ENCODE data around the gene UGCG.

DNA sequence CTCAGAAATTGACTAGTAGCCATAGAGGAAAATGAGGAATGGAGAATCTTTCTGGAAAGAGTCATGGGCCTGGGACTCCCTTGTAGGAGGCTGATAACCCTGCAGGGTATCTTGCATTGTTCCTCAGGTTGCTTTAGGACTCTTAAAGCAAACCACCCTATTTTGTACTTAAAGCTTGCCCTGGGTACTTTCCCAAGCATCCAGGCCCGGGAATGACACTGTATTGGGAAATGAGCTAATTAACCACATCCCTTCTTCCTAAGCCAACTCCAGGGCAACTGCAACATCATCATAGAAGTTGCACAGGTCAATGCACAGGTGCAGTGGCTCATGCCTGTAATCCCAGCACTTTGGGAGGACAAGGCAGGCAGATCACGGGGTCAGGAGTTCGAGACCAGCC lies 55.9 kb downstream of the UGCG start:
- TF ChIP-seq, protein P1, sequence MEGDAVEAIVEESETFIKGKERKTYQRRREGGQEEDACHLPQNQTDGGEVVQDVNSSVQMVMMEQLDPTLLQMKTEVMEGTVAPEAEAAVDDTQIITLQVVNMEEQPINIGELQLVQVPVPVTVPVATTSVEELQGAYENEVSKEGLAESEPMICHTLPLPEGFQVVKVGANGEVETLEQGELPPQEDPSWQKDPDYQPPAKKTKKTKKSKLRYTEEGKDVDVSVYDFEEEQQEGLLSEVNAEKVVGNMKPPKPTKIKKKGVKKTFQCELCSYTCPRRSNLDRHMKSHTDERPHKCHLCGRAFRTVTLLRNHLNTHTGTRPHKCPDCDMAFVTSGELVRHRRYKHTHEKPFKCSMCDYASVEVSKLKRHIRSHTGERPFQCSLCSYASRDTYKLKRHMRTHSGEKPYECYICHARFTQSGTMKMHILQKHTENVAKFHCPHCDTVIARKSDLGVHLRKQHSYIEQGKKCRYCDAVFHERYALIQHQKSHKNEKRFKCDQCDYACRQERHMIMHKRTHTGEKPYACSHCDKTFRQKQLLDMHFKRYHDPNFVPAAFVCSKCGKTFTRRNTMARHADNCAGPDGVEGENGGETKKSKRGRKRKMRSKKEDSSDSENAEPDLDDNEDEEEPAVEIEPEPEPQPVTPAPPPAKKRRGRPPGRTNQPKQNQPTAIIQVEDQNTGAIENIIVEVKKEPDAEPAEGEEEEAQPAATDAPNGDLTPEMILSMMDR (IDR thresholded peaks at IDR 0.05; ENCODE audit: insufficient read depth, low read length, poor library complexity, severe bottlenecking), result no peak
- no peak for TF ChIP-seq EZH2phosphoT487 (conservative IDR thresholded peaks at IDR 0.05; ENCODE audit: low read length)

All from SU-DHL-6 (cell line).